GM12891 (cell line): ENCODE results near the gene KRT6C.

Experiments used
- POLR2A ChIP-seq: IDR thresholded peaks from 2 replicates; pipeline ENCODE4 v1.6.1; 2011; ENCODE audit warnings: low read depth, low read length, control low read depth
- SPI1 ChIP-seq: IDR thresholded peaks from 2 replicates; pipeline ENCODE4 v1.6.1; 2011; ENCODE audit warnings: low read depth, low read length, control low read depth
- TAF1 ChIP-seq: IDR thresholded peaks from 2 replicates; pipeline ENCODE4 v1.6.1; 2011; ENCODE audit warnings: low read depth, low read length, control low read depth

GRCh38 chr12:52515319-52515646 is 41.7 kb upstream of the KRT6C start:
- TF ChIP-seq POLR2A (no peak), SPI1 (no peak), TAF1 (no peak)
